Peyer's patch (tissue), 4 donors: ENCODE data around the gene NUDCD3. TPM values are rescaled to one million over a fixed set of nuclear protein-coding genes. Genes with fewer than 3 reads are reported as not detected.

Experiments
- DNase-seq, 3 donors: peaks; one replicate each; pipeline ENCODE4 v3.0.0-alpha.2; 2017 to 2019
- H3K27ac ChIP-seq, 4 donors: fragments of 200-600 bp; sonication (generic); one replicate each; pipeline ENCODE4 v1.5.1; 2016 to 2019
- H3K27me3 ChIP-seq, 2 donors: fragments of 200-600 bp; sonication (generic); one replicate each; pipeline ENCODE4 v1.5.1; 2019
- H3K36me3 ChIP-seq, 3 donors: fragments of 200-600 bp; sonication (generic); one replicate each; pipeline ENCODE4 v1.5.1; 2016 to 2019
- H3K4me1 ChIP-seq, 4 donors: fragments of 200-600 bp; sonication (generic); one replicate each; pipeline ENCODE4 v1.5.1; 2016 to 2019
- H3K4me3 ChIP-seq, 4 donors: fragments of 200-600 bp; sonication (generic); 1 replicate in 3 of 4; 2 replicates in 1 of 4; pipeline ENCODE4 v1.5.1; 2016 to 2019; ENCODE audit warnings: mild to moderate bottlenecking in 1 of 4
- H3K9me3 ChIP-seq, 4 donors: fragments of 200-600 bp; sonication (generic); one replicate each; pipeline ENCODE4 v1.5.1; 2016 to 2019; ENCODE audit warnings: mild to moderate bottlenecking in 1 of 4
- CTCF ChIP-seq, 6 experiments: fragments of 450-650 bp in 4 of 6; fragments of 200-600 bp in 2 of 6; sonication (generic) in 1 of 6; IDR thresholded peaks; one replicate each; pipeline ENCODE4 v1.5.1; 2017 to 2019; ENCODE audit warnings: antibody characterized with exemption in 6 of 6, mild to moderate bottlenecking in 3 of 6, moderate library complexity in 1 of 6
- POLR2A ChIP-seq, 2 donors: fragments of 450-650 bp; IDR thresholded peaks; one replicate each; pipeline ENCODE4 v1.5.1; 2017; ENCODE audit warnings: antibody characterized with exemption in 2 of 2, mild to moderate bottlenecking in 2 of 2, moderate library complexity in 2 of 2
- total RNA-seq, 4 donors: library from RNA; depleted of rRNA; stranded (reverse); fragments of >200 nt; gene quantifications; one replicate each; pipeline ENCODE4 v1.1.0, GENCODE V29; 2016

The NUDCD3 gene
- total RNA-seq, result 10 to 100 TPM; 32.9 to 61.9 (median 44.1) TPM

- H3K4me3 ChIP-seq, result peak within 1 kb of the TSS; percentile 86 to 98 (median 88)
- peak; percentile 83 to 92 (median 92) for DNase-seq
- TF ChIP-seq POLR2A (IDR thresholded peaks at IDR 0.05), result peak; percentile 36 to 47
- peak in 1 of 6 experiments; percentile 1 for TF ChIP-seq CTCF (IDR thresholded peaks at IDR 0.05)
- no peaks in the 10 kb centered on the region for H3K36me3 ChIP-seq
- H3K27me3 ChIP-seq, result no peaks in the 10 kb centered on the region
- no peaks in the 10 kb centered on the region for H3K9me3 ChIP-seq
- peaks cover 0 to 23% (median 7%) of the 10 kb centered on the region in 4 donors for H3K4me1 ChIP-seq
- peak within 1 kb of the TSS; percentile 92 to 98 (median 96) for H3K27ac ChIP-seq
These were observed at the start of gene NUDCD3 for GRCh38 chr7:44490351-44491200. NUDCD3 (minus strand) TSS chr7:44490658; CDS start chr7:44490600, 58 bp downstream.

DNA sequence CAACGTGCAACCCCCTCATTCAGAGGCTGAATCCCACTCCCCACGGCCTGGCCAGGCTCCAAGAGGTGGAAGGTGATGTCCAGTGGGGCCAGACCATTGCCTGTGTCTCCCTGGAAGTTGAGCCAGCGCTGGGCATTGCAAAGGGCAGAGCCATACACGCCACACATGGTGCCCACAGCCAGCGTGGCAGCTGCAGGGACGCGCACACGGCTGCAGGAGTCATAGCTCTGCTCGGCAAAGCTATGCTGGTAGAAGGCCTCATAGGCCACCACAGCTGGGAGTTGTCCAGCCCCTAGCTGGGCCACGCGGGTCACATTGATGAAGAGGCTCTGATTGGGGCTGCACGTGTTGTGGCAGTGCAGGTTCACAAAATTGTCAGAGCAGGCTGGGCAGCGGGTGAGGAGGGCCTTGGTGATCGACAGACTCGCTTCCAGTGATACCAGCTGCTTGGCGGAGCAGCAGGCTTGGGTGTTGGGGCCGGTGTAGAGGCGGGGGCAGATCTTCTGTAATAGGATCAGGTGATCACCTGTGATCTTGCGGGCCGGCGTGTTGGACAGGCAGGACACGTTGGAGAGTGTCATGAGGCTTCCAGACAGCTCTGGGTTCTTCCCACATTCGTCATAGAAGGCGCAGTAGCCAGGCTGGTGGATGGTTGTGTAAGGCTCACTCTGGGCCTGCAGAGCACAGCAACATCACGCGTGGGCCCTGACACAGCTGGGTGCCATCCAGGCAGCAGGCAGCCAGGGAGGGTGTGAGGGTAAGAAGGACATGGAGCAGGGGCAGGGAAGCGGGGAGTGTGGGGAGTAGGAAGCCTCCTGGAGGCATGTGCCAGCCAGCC is 49.4 kb upstream of the NUDCD3 start:
- TF ChIP-seq POLR2A (IDR thresholded peaks at IDR 0.05), result no peak
- TF ChIP-seq CTCF (IDR thresholded peaks at IDR 0.05), result no peak
- no peaks in the 10 kb centered on the region for H3K36me3 ChIP-seq
- H3K27ac ChIP-seq, result no peak overlapping the region
- no peak for DNase-seq
- peaks cover 0 to 3% (median 0%) of the 10 kb centered on the region in 4 donors for H3K4me1 ChIP-seq
- no peaks in the 10 kb centered on the region for H3K27me3 ChIP-seq
- no peaks in the 10 kb centered on the region for H3K9me3 ChIP-seq
- H3K4me3 ChIP-seq, result no peak overlapping the region

DNA sequence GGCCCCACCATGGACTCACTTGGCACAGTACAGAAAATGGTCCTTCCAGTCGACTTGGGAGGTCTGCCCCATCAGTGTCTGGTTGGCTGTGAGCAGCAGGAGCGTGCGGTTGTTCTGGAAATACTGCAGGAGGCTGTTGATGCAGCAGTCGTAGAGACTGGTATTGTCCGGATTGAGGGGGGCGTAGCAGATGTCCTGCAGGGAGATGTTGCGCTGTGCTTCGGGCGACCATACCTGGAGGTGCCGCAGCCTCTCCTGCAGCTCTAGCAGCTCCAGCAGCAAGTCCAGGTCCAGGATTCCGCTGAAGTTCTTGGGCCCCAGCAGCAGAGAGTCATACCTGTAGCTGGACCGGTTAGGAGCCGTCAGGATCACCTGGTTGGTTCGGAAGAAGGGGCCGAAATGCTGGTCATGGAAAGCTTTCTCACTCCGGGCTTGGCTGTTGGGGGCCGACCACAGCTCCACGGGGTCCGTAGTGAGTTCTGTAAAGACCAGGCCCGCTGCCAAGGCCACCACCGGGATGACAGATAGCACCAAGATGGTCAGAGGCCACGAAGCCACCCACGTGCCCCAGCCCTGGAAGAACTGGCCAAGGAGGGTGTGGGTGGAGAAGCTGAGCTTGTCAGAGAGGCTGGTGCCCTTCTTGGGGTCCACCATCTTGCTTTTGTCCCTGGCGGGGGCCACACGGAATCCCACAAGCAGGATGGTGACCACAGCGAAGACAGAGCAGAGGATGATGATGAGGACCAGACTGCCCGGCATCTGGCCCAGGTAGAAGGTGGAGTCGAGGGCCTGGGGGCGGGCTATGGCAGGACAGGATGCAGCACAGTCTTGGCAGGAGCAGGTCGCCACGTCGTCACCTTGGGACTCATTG is 48.6 kb upstream of the NUDCD3 start:
- H3K9me3 ChIP-seq, result no peaks in the 10 kb centered on the region
- TF ChIP-seq CTCF (IDR thresholded peaks at IDR 0.05) (no peak), POLR2A (IDR thresholded peaks at IDR 0.05) (no peak)
- no peak overlapping the region for H3K4me3 ChIP-seq
- H3K27ac ChIP-seq, result no peak overlapping the region
- H3K36me3 ChIP-seq, result no peaks in the 10 kb centered on the region
- DNase-seq, result no peak
- H3K4me1 ChIP-seq, result peaks cover 0 to 3% (median 0%) of the 10 kb centered on the region in 4 donors
- no peaks in the 10 kb centered on the region for H3K27me3 ChIP-seq

GRCh38 chr7:44538093-44538797 is 47.8 kb upstream of the NUDCD3 start:
- Histone ChIP-seq H3K4me3 (no peak overlapping the region), H3K4me1 (peaks cover 0 to 8% (median 0%) of the 10 kb centered on the region in 4 donors), H3K27ac (no peak overlapping the region), H3K36me3 (no peaks in the 10 kb centered on the region), H3K27me3 (no peaks in the 10 kb centered on the region), H3K9me3 (no peaks in the 10 kb centered on the region)
- no peak for TF ChIP-seq POLR2A (IDR thresholded peaks at IDR 0.05)
- TF ChIP-seq CTCF (IDR thresholded peaks at IDR 0.05), result no peak
- no peak for DNase-seq
